ENCODE data around the gene FOXO3B.
"Not testable (repeated sequence)": the region's sequence is repeated elsewhere in the genome, so short reads cannot be mapped to it uniquely, and the experiment has no call there.

- TF ChIP-seq, protein P1, sequence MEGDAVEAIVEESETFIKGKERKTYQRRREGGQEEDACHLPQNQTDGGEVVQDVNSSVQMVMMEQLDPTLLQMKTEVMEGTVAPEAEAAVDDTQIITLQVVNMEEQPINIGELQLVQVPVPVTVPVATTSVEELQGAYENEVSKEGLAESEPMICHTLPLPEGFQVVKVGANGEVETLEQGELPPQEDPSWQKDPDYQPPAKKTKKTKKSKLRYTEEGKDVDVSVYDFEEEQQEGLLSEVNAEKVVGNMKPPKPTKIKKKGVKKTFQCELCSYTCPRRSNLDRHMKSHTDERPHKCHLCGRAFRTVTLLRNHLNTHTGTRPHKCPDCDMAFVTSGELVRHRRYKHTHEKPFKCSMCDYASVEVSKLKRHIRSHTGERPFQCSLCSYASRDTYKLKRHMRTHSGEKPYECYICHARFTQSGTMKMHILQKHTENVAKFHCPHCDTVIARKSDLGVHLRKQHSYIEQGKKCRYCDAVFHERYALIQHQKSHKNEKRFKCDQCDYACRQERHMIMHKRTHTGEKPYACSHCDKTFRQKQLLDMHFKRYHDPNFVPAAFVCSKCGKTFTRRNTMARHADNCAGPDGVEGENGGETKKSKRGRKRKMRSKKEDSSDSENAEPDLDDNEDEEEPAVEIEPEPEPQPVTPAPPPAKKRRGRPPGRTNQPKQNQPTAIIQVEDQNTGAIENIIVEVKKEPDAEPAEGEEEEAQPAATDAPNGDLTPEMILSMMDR (conservative IDR thresholded peaks at IDR 0.05; ENCODE audit: low read depth in 2 of 2) = not testable (repeated sequence)
- TF ChIP-seq JUNB (IDR thresholded peaks at IDR 0.05; ENCODE audit: unreplicated experiment); POLR2AphosphoS5 (IDR thresholded peaks at IDR 0.05; ENCODE audit: low read depth); CREB1 (CRISPR knock-in tag; IDR thresholded peaks at IDR 0.05; ENCODE audit: low read depth); EZH2 (IDR thresholded peaks at IDR 0.05; ENCODE audit: low read depth, unreplicated experiment); EZH2phosphoT487 (IDR thresholded peaks at IDR 0.05; ENCODE audit: unreplicated experiment); ETS1 (IDR thresholded peaks at IDR 0.05); REST (IDR thresholded peaks at IDR 0.05; ENCODE audit: unreplicated experiment); NANOG (IDR thresholded peaks at IDR 0.05; ENCODE audit: borderline replicate concordance); ZNF114 (CRISPR knock-in tag; IDR thresholded peaks at IDR 0.05); ZNF331 (CRISPR knock-in tag; IDR thresholded peaks at IDR 0.05; ENCODE audit: low read depth): not testable (repeated sequence)
- TF ChIP-seq, protein P2, sequence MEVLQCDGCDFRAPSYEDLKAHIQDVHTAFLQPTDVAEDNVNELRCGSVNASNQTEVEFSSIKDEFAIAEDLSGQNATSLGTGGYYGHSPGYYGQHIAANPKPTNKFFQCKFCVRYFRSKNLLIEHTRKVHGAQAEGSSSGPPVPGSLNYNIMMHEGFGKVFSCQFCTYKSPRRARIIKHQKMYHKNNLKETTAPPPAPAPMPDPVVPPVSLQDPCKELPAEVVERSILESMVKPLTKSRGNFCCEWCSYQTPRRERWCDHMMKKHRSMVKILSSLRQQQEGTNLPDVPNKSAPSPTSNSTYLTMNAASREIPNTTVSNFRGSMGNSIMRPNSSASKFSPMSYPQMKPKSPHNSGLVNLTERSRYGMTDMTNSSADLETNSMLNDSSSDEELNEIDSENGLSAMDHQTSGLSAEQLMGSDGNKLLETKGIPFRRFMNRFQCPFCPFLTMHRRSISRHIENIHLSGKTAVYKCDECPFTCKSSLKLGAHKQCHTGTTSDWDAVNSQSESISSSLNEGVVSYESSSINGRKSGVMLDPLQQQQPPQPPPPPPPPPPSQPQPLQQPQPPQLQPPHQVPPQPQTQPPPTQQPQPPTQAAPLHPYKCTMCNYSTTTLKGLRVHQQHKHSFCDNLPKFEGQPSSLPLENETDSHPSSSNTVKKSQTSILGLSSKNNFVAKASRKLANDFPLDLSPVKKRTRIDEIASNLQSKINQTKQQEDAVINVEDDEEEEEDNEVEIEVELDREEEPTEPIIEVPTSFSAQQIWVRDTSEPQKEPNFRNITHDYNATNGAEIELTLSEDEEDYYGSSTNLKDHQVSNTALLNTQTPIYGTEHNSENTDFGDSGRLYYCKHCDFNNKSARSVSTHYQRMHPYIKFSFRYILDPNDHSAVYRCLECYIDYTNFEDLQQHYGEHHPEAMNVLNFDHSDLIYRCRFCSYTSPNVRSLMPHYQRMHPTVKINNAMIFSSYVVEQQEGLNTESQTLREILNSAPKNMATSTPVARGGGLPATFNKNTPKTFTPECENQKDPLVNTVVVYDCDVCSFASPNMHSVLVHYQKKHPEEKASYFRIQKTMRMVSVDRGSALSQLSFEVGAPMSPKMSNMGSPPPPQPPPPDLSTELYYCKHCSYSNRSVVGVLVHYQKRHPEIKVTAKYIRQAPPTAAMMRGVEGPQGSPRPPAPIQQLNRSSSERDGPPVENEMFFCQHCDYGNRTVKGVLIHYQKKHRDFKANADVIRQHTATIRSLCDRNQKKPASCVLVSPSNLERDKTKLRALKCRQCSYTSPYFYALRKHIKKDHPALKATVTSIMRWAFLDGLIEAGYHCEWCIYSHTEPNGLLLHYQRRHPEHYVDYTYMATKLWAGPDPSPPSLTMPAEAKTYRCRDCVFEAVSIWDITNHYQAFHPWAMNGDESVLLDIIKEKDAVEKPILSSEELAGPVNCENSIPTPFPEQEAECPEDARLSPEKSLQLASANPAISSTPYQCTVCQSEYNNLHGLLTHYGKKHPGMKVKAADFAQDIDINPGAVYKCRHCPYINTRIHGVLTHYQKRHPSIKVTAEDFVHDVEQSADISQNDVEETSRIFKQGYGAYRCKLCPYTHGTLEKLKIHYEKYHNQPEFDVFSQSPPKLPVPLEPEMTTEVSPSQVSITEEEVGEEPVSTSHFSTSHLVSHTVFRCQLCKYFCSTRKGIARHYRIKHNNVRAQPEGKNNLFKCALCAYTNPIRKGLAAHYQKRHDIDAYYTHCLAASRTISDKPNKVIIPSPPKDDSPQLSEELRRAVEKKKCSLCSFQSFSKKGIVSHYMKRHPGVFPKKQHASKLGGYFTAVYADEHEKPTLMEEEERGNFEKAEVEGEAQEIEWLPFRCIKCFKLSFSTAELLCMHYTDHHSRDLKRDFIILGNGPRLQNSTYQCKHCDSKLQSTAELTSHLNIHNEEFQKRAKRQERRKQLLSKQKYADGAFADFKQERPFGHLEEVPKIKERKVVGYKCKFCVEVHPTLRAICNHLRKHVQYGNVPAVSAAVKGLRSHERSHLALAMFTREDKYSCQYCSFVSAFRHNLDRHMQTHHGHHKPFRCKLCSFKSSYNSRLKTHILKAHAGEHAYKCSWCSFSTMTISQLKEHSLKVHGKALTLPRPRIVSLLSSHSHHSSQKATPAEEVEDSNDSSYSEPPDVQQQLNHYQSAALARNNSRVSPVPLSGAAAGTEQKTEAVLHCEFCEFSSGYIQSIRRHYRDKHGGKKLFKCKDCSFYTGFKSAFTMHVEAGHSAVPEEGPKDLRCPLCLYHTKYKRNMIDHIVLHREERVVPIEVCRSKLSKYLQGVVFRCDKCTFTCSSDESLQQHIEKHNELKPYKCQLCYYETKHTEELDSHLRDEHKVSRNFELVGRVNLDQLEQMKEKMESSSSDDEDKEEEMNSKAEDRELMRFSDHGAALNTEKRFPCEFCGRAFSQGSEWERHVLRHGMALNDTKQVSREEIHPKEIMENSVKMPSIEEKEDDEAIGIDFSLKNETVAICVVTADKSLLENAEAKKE (CRISPR knock-in tag; IDR thresholded peaks at IDR 0.05) = not testable (repeated sequence)
Measured at GRCh38 chr17:18668625-18669024, 13.5 kb downstream of the FOXO3B start.

Measured in GM23338 (cell line).